Fibroblast of mammary gland (primary cell): ENCODE measurements around the gene SPDYE17.
"Not testable (repeated sequence)": the region's sequence is repeated elsewhere in the genome, so short reads cannot be mapped to it uniquely, and the experiment has no call there.

ENCODE experiments used
- DNase-seq: peaks from one replicate; pipeline ENCODE4 v3.0.0-alpha.2; 2010; ENCODE audit warnings: low read depth
- H3K4me3 ChIP-seq: 2 replicates; pipeline ENCODE4 v1.5.1; 2011; ENCODE audit warnings: low read depth, mild to moderate bottlenecking, low read length, moderate library complexity; ENCODE audit not compliant: control insufficient read depth

Gene SPDYE17

DNA sequence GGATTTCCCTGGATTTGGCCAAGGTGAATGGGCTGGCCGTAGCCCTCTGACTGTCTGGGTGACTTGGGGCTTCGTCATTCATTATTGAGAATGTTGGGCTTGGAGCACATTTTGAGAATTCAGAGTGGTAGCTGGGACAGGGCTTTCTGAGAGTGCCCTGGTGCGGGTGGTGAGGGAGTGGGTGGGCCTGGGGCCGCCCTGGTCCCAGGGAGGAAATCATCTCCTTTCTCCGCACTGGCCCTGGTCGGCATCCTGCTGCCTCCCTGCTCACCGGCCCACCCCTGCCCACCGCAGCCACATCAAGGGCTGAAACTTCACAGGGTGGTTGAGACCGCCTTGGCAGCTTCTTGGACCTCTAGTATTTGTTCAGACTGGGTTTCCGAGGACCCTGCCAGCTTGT, 49.7 kb downstream of the SPDYE17 start:
- not testable (repeated sequence) for DNase-seq, H3K4me3 ChIP-seq

DNA sequence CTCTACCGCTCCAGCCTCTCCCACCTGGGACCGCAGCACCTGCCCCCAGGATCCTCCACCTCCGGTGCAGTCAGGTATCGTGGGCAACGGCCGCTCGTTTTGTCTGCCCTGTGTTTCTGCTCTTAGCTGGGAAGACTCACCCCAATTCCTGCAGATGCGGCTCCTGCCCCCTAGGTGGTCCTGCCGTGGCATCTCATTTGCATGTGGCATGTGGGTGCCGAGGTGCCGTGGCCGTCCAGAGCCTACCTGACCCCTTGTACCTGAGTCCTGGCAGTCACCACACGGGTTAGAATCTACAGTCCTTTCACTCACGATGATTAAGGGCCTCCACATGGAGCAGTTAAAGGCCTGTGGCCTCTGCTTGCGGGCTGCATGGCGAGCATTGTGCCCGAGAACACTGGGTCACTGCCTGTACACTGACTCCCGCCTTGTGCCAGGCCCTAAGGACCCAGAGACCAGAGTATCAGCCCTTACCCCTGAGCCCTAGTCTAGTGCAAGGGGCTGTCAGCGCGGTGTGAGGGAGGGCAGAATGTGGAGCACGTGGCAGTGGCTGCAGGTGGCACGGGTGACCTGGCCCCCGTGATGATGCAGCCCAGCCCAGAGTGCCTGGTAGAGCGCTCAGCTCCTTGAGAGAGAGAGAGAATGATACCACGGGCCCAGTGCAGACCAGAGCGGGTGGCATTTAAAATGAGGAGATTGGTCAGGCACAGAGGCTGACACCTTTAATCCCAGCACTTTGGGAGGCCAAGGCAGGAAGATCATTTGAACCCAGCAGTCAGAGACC, 50.8 kb downstream of the SPDYE17 start:
- not testable (repeated sequence) for DNase-seq, H3K4me3 ChIP-seq

- not testable (repeated sequence) for DNase-seq, H3K4me3 ChIP-seq
These were observed 51.6 kb downstream of the SPDYE17 start for GRCh38 chr7:76980576-76980975.

GRCh38 chr7:76977761-76978367, 54.3 kb downstream of the SPDYE17 start:
- H3K4me3 ChIP-seq, result not testable (repeated sequence)

DNA sequence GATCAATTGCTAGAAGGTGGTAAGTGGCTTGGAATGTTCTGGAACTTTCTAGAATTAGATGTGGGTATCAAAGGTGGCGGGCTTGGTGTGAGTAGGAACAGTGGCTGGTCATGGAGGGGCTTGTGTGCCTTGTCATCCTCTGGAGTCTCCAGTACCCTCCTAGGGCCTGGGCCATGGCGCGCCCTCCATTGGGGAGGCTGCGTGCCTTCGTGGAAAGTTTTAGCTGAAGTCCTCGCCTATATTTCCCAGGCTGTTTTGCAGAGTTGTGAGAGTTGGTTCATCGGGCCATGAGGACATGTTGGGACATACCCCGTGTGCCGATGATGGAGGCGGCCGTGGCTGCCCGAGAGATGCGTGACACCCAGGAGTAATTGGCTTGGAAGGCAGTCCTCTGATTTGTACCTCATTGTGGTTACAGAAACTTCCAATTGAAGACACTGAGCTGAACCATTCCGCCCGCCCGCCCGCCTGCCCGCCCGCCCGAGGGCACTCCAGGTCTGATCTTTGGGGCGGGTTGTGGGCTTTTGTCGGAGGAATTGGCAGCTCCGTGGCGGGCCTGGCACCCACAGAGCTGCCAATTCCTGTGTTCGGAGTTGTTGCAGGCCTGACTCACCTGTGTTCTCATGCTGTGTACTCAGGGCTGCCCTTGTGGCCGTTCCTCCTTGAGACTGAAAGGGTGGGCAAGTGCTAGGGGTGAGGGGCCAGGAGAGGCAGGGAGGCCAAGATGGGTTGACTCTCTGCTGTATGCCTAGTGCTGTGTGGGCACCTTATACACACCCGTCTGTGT, 57.2 kb downstream of the SPDYE17 start:
- not testable (repeated sequence) for H3K4me3 ChIP-seq, DNase-seq

More at GRCh38 chr7:76977761-76978367, 54.3 kb downstream of the SPDYE17 start:
- DNase-seq, result not testable (repeated sequence)

GRCh38 chr7:76974336-76974735, 57.8 kb downstream of the SPDYE17 start:
- not testable (repeated sequence) for DNase-seq, H3K4me3 ChIP-seq

- not testable (repeated sequence) for DNase-seq, H3K4me3 ChIP-seq
These were observed 59.8 kb downstream of the SPDYE17 start for GRCh38 chr7:76972391-76972790.
